Astrocyte of the spinal cord (primary cell): ENCODE measurements around the gene KHDRBS2.

Experiments used
- DNase-seq: peaks from one replicate; pipeline ENCODE4 v3.0.0; 2011; ENCODE audit warnings: low read depth, low spot score
- H3K4me3 ChIP-seq: 2 replicates; pipeline ENCODE4 v1.5.1; 2011; ENCODE audit warnings: low read depth, mild to moderate bottlenecking, low read length, moderate library complexity
- CTCF ChIP-seq: IDR thresholded peaks from 2 replicates; pipeline ENCODE4 v1.5.1; 2012; ENCODE audit warnings: low read depth, mild to moderate bottlenecking, low read length, inconsistent platforms
- in situ Hi-C: cut with HindIII; loops from 2 replicates; pipeline ENCODE4 v1.10.0; 2017; ENCODE audit warnings: low sequenced_read_pairs

The KHDRBS2 gene

GRCh38 chr6:62102387-62102786 lies 183.6 kb downstream of the KHDRBS2 start:
- no peak overlapping the region for H3K4me3 ChIP-seq
- in situ Hi-C loops = no loop called here
- no peak for DNase-seq
- no peak for TF ChIP-seq CTCF

GRCh38 chr6:62090442-62091229 lies 195.4 kb downstream of the KHDRBS2 start:
- no peak for TF ChIP-seq CTCF
- in situ Hi-C loops = no loop called here
- H3K4me3 ChIP-seq = no peak overlapping the region
- DNase-seq = no peak

GRCh38 chr6:62089781-62090180 lies 196.2 kb downstream of the KHDRBS2 start:
- DNase-seq = no peak
- TF ChIP-seq CTCF = no peak
- H3K4me3 ChIP-seq = no peak overlapping the region
- in situ Hi-C loops = no loop called here

GRCh38 chr6:62086047-62086446 lies 200.0 kb downstream of the KHDRBS2 start:
- in situ Hi-C loops = no loop called here
- no peak for TF ChIP-seq CTCF
- no peak for DNase-seq
- no peak overlapping the region for H3K4me3 ChIP-seq

GRCh38 chr6:62075869-62076268 lies 210.2 kb downstream of the KHDRBS2 start:
- TF ChIP-seq CTCF = no peak
- H3K4me3 ChIP-seq = no peak overlapping the region
- DNase-seq = no peak
- in situ Hi-C loops = no loop called here

- DNase-seq = no peak
- no peak overlapping the region for H3K4me3 ChIP-seq
- in situ Hi-C loops = no loop called here
- no peak for TF ChIP-seq CTCF
Measured at GRCh38 chr6:62059901-62060300, 226.1 kb downstream of the KHDRBS2 start.

GRCh38 chr6:62057300-62057699 lies 228.7 kb downstream of the KHDRBS2 start:
- no peak for DNase-seq
- no peak overlapping the region for H3K4me3 ChIP-seq
- TF ChIP-seq CTCF = no peak
- in situ Hi-C loops = no loop called here
